Naive B cell (primary cell): Measurements from ENCODE around the gene BRMS1L. TPM values are rescaled to one million over a fixed set of nuclear protein-coding genes. Genes with fewer than 3 reads are reported as not detected.
"Not testable (repeated sequence)": the region's sequence is repeated elsewhere in the genome, so short reads cannot be mapped to it uniquely, and the experiment has no call there.

Experiments
- ATAC-seq, 2 donors: fragments of 150-1000 bp; cut with Tn5 transposase; 2 replicates each; pipeline ENCODE4 v1.10.0; 2021; ENCODE audit warnings: low read depth in 2 of 2, mild to moderate bottlenecking in 2 of 2, moderate library complexity in 2 of 2
- DNase-seq: peaks from one replicate; pipeline ENCODE4 v3.0.0; 2022
- H3K27ac Mint-ChIP-seq, 6 donors: one replicate each; pipeline ENCODE4 v1.8.0; 2020 to 2022; ENCODE audit warnings: mild to moderate bottlenecking in 6 of 6, mixed read lengths in 6 of 6, moderate library complexity in 5 of 6, inconsistent platforms in 2 of 6
- H3K27me3 Mint-ChIP-seq, 3 donors: one replicate each; pipeline ENCODE4 v1.8.0; 2021 to 2022; ENCODE audit warnings: mixed read lengths in 3 of 3, mild to moderate bottlenecking in 1 of 3
- H3K36me3 Mint-ChIP-seq, 2 donors: one replicate each; pipeline ENCODE4 v1.8.0; 2020 to 2022; ENCODE audit warnings: mixed read lengths in 2 of 2, inconsistent platforms in 1 of 2, mild to moderate bottlenecking in 1 of 2
- H3K4me1 Mint-ChIP-seq, 3 donors: one replicate each; pipeline ENCODE4 v1.8.0; 2020 to 2022; ENCODE audit warnings: mixed read lengths in 3 of 3, inconsistent platforms in 1 of 3, mild to moderate bottlenecking in 1 of 3, moderate library complexity in 1 of 3
- H3K4me3 Mint-ChIP-seq, 8 donors: one replicate each; pipeline ENCODE4 v1.8.0; 2020 to 2022; ENCODE audit warnings: mild to moderate bottlenecking in 8 of 8, mixed read lengths in 8 of 8, moderate library complexity in 8 of 8, inconsistent platforms in 2 of 8
- H3K9me3 Mint-ChIP-seq, 7 donors: one replicate each; pipeline ENCODE4 v1.8.0; 2020 to 2022; ENCODE audit warnings: mixed read lengths in 7 of 7, mild to moderate bottlenecking in 5 of 7, inconsistent platforms in 2 of 7, moderate library complexity in 1 of 7
- polyA plus RNA-seq, 6 donors: library from polyadenylated mRNA; unstranded; fragments of 300-500 nt; fragmentation: Illumina TruSeq; gene quantifications; one replicate each; pipeline ENCODE4 v1.2.3, GENCODE V29; 2021; ENCODE audit warnings: low read depth in 6 of 6

Gene BRMS1L
- polyA plus RNA-seq, 6 donors from 2014 or later, result 1.4 to 5.0 (median 3.1) TPM

- not testable (repeated sequence) for H3K27me3 Mint-ChIP-seq, H3K36me3 Mint-ChIP-seq, H3K9me3 Mint-ChIP-seq
- ATAC-seq (peak; percentile 93 to 94), DNase-seq (peak; percentile 95)
- Mint-ChIP-seq H3K4me3 (peak within 1 kb of the TSS; percentile 83 to 99 (median 96)), H3K27ac (peak within 1 kb of the TSS; percentile 95 to 99 (median 98)), H3K4me1 (peaks cover 22 to 33% (median 29%) of the 10 kb centered on the region in 3 donors)
Measured at GRCh38 chr14:35808638-35809563, 17.2 kb upstream of the BRMS1L start, which contains the start of gene RALGAPA1. RALGAPA1 (minus strand) TSS chr14:35809295; CDS start chr14:35808835, 460 bp downstream.

DNA sequence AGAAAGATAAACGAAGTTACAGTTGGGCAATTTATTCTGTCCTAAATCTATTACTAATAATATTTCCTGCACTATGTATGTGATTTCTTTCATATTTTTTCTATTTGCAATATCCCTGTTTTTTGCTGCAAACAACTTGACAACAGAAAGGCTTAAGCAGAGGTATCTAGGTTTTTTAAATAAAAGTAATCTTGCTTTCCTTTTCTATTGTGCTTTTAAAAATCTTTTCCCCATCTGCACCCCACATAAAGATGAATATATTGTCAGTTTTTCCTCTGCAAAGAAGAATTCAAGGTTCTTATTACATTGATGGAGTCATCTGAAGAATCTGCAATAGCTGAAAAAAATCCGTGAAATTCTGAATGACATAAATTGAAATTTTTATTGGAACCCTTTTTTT lies 16.5 kb upstream of the BRMS1L start:
- ATAC-seq (no peak), DNase-seq (no peak)
- H3K4me3 Mint-ChIP-seq, result peak overlapping the region; percentile 74 to 99 (median 96)
- peaks cover 22 to 32% (median 29%) of the 10 kb centered on the region in 3 donors for H3K4me1 Mint-ChIP-seq
- no peaks in the 10 kb centered on the region for H3K9me3 Mint-ChIP-seq
- H3K27ac Mint-ChIP-seq, result peak overlapping the region; percentile 95 to 98 (median 98)
- no peaks in the 10 kb centered on the region for H3K36me3 Mint-ChIP-seq
- no peaks in the 10 kb centered on the region for H3K27me3 Mint-ChIP-seq

DNA sequence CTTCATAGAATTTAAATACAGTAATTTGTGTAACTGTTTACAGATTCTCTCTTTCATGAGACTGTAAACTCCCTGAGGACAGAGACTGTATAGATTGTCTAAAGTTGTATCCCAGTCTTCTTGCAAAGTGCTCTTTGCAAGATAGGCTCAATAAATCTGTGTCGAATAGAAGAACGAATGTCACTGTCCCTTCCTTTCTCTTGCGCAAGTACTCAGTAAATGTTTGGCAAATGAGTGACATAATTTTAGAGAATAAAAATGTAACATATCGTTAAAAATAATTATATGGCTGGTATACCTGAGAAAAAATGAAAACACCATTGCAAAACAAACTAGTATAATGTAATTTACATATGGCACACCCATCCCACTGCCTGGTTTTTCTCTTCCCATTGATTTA lies 15.2 kb upstream of the BRMS1L start:
- H3K27ac Mint-ChIP-seq, result peak overlapping the region in 3 of 6 donors; percentile 30 to 95 (median 61)

GRCh38 chr14:35814371-35815005 lies 11.7 kb upstream of the BRMS1L start:
- H3K4me3 Mint-ChIP-seq, result no peak overlapping the region
- peak overlapping the region in 1 of 6 donors; percentile 74 for H3K27ac Mint-ChIP-seq
- H3K27me3 Mint-ChIP-seq, result no peaks in the 10 kb centered on the region
- H3K9me3 Mint-ChIP-seq, result no peaks in the 10 kb centered on the region
- ATAC-seq (peak; percentile 87 to 95), DNase-seq (peak; percentile 66)
- H3K4me1 Mint-ChIP-seq, result peaks cover 0 to 4% (median under 1%) of the 10 kb centered on the region in 3 donors
- H3K36me3 Mint-ChIP-seq, result no peaks in the 10 kb centered on the region

More for the DNA sequence above, 15.2 kb upstream of the BRMS1L start:
- Mint-ChIP-seq H3K36me3 (no peaks in the 10 kb centered on the region), H3K9me3 (no peaks in the 10 kb centered on the region), H3K27me3 (no peaks in the 10 kb centered on the region), H3K4me1 (peaks cover 22 to 28% (median 22%) of the 10 kb centered on the region in 3 donors), H3K4me3 (no peak overlapping the region)
- ATAC-seq, result no peak
- no peak for DNase-seq

DNA sequence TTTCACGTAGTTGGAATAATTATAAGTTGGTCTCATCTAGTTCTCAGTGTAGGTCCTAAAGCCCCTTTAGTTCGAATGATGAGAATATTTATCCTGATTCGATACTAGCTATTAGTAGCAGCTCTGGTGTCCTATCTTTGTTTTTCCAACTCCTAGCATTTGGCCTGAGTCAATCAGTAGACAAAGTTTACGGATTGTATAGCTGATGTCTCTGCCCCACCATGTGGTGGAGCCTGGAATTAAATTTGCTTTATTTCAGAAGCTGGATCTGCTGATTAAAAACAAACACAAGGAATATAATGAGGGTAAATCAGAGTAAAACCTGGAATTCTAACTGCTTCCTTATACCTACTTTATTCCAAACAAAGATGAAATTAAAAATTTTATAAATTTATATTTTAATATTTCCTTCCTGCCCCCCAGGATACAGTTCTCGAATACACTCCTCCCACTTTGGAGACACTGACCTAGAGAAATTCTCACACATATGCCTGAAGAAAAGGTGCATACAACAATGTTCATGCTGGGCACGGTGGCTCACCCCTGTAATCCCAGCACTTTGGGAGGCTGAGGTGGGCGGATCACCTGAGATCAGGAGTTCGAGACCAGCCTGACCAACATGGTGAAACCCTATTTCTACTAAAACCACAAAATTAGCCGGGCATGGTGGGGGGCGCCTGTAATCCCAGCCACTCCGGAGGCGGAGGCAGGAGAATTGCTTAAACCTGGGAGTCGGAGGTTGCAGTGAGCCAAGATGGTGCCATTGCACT lies 7.6 kb upstream of the BRMS1L start:
- H3K27ac Mint-ChIP-seq, result no peak overlapping the region
- no peaks in the 10 kb centered on the region for H3K36me3 Mint-ChIP-seq
- peaks cover 0 to 4% (median 0%) of the 10 kb centered on the region in 3 donors for H3K4me1 Mint-ChIP-seq
- peak; percentile 15 for DNase-seq
- H3K4me3 Mint-ChIP-seq, result no peak overlapping the region
- no peaks in the 10 kb centered on the region for H3K9me3 Mint-ChIP-seq
- H3K27me3 Mint-ChIP-seq, result no peaks in the 10 kb centered on the region
- peak; percentile 32 to 42 for ATAC-seq

DNA sequence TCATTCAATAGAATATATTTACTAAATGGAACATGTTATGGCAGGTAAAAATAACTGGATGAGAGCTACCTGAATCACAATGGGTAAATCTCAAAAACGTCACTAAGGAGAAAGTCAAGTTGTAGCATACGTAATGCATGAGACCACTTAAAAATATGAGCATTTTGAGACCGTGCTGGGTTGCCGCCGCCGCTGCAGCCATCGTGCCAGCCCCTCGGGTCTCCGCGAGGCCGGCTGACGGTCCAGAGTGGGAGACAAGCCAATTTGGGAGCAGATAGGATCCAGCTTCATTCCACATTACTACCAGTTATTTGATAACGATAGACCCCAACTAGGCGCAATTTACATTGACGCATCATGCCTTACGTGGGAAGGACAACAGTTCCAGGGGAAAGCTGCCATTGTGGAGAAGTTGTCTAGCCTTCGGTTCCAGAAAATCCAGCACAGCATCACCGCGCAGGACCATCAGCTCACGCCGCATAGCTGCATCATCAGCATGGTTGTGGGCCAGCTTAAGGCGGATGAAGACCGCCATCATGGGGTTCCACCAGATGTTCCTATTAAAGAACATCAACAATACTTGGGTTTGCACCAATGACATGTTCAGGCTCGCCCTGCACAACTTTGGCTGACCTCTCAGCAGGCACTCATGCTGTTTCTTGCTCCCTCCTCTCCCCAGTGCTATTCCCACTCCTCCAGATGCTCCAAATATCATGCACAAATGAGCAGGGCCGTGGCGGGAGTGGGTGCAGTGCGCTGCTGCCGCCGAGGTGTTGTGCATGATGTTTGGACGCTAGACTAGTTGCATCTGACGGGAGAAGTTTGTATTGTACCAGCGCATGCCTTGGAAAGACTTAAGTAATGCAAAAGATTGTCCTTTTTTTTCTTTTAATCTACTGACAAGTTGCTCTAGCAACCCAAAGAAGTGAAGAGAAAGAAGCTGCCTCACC lies 6.3 kb upstream of the BRMS1L start:
- H3K27me3 Mint-ChIP-seq, result no peaks in the 10 kb centered on the region
- no peak overlapping the region for H3K27ac Mint-ChIP-seq
- no peaks in the 10 kb centered on the region for H3K9me3 Mint-ChIP-seq
- DNase-seq (no peak), ATAC-seq (no peak)
- H3K4me3 Mint-ChIP-seq, result no peak overlapping the region
- H3K36me3 Mint-ChIP-seq, result no peaks in the 10 kb centered on the region
- H3K4me1 Mint-ChIP-seq, result peaks cover 0 to 4% (median 0%) of the 10 kb centered on the region in 3 donors

- no peaks in the 10 kb centered on the region for H3K36me3 Mint-ChIP-seq
- H3K27me3 Mint-ChIP-seq, result no peaks in the 10 kb centered on the region
- H3K27ac Mint-ChIP-seq, result peak overlapping the region in 1 of 6 donors; percentile 33
- peak; percentile 7 for DNase-seq
- peaks cover under 1 to 9% (median 4%) of the 10 kb centered on the region in 3 donors for H3K4me1 Mint-ChIP-seq
- ATAC-seq, result no peak
- peak overlapping the region in 1 of 8 donors; percentile 60 for H3K4me3 Mint-ChIP-seq
- H3K9me3 Mint-ChIP-seq, result no peaks in the 10 kb centered on the region
Measured at GRCh38 chr14:35821564-35822411, 4.3 kb upstream of the BRMS1L start.

GRCh38 chr14:35822501-35822900 lies 3.6 kb upstream of the BRMS1L start:
- Mint-ChIP-seq H3K36me3 (no peaks in the 10 kb centered on the region), H3K9me3 (no peaks in the 10 kb centered on the region), H3K27me3 (no peaks in the 10 kb centered on the region), H3K4me1 (peaks cover 8 to 16% (median 8%) of the 10 kb centered on the region in 3 donors), H3K27ac (peak overlapping the region in 2 of 6 donors; percentile 33 to 73), H3K4me3 (peak overlapping the region in 1 of 8 donors; percentile 48)
- no peak for DNase-seq
- no peak for ATAC-seq

DNA sequence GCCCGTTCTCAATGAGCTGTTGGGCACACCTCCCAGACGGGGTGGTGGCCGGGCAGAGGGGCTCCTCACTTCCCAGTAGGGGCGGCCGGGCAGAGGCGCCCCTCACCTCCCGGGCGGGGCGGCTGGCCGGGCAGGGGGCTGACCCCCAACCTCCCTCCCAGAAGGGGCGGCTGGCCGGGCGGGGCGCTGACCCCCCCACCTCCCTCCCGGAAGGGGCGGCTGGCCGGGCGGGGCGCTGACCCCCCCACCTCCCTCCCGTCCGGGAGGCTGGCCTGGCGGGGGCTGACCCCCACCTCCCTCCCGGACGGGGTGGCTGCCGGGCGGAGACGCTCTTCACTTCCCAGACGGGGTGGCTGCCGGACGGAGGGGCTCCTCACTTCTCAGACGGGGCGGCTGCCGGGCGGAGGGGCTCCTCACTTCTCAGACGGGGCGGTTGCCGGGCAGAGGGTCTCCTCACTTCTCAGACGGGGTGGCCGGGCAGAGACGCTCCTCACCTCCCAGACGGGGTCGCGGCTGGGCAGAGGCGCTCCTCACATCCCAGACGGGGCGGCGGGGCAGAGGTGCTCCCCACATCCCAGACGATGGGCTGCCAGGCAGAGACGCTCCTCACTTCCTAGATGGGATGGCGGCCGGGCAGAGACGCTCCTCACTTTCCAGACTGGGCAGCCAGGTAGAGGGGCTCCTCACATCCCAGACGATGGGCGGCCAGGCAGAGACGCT lies 1.5 kb upstream of the BRMS1L start:
- Mint-ChIP-seq H3K4me1 (peaks cover 13 to 22% (median 14%) of the 10 kb centered on the region in 3 donors), H3K4me3 (peak overlapping the region in 6 of 8 donors; percentile 81 to 96 (median 85)), H3K27ac (peak overlapping the region in 1 of 6 donors; percentile 50)
- not testable (repeated sequence) for ATAC-seq, H3K9me3 Mint-ChIP-seq, H3K27me3 Mint-ChIP-seq, DNase-seq, H3K36me3 Mint-ChIP-seq

DNA sequence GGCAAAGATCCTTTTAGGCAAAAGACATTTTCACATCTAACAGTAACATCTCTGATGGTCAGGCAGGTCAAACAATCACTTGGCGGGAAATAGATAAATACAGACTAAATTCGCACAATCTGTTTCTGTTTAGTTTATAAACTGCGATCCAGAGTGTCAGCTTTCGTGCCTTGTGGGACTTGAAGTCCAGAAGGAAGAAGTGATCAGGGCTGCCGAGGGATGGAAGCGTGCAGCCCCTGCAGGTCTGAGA lies 245 bp upstream of the BRMS1L start:
- peaks cover 13 to 22% (median 14%) of the 10 kb centered on the region in 3 donors for H3K4me1 Mint-ChIP-seq
- H3K9me3 Mint-ChIP-seq, result no peaks in the 10 kb centered on the region
- no peaks in the 10 kb centered on the region for H3K36me3 Mint-ChIP-seq
- H3K27me3 Mint-ChIP-seq, result no peaks in the 10 kb centered on the region
- peak overlapping the region; percentile 81 to 98 (median 94) for H3K4me3 Mint-ChIP-seq
- no peak for ATAC-seq
- peak overlapping the region; percentile 44 to 97 (median 60) for H3K27ac Mint-ChIP-seq
- DNase-seq, result no peak

- Mint-ChIP-seq H3K4me3 (peak overlapping the region; percentile 81 to 98 (median 94)), H3K27me3 (no peaks in the 10 kb centered on the region), H3K4me1 (peaks cover 9 to 22% (median 14%) of the 10 kb centered on the region in 3 donors), H3K9me3 (no peaks in the 10 kb centered on the region), H3K27ac (peak overlapping the region; percentile 41 to 88 (median 74)), H3K36me3 (no peaks in the 10 kb centered on the region)
- no peak for ATAC-seq
- DNase-seq, result no peak
Measured at GRCh38 chr14:35826952-35827416, 846 bp downstream of the BRMS1L start.
